HCEC 1CT (cell line): ENCODE data around the gene GNG7.
A peak's percentile ranks its signal among the peaks of the same experiment; 100 is the strongest.
"Not testable (repeated sequence)": the region's sequence is repeated elsewhere in the genome, so short reads cannot be mapped to it uniquely, and the experiment has no call there.

Experiments
- DNase-seq: peaks from one replicate; pipeline ENCODE4 v3.0.0-alpha.2; 2017

The GNG7 gene

GRCh38 chr19:2478756-2479555 is 223.5 kb downstream of the GNG7 start:
- DNase-seq: peak; percentile 72

- peak; percentile 74 for DNase-seq
These were observed 224.2 kb downstream of the GNG7 start for GRCh38 chr19:2478278-2478755.

GRCh38 chr19:2477732-2478191 is 224.7 kb downstream of the GNG7 start:
- DNase-seq: peak; percentile 22

- peak; percentile 38 for DNase-seq
These were observed 225.3 kb downstream of the GNG7 start for GRCh38 chr19:2477141-2477710.

GRCh38 chr19:2476451-2477140 is 225.9 kb downstream of the GNG7 start:
- peak; percentile 60 for DNase-seq

GRCh38 chr19:2475702-2476450 is 226.6 kb downstream of the GNG7 start, which contains the start of gene GADD45B:
GADD45B (plus strand) TSS chr19:2476127; CDS start chr19:2476359, 232 bp downstream.
- DNase-seq: peak; percentile 98

- peak; percentile 64 for DNase-seq
These were observed 227.3 kb downstream of the GNG7 start for GRCh38 chr19:2475018-2475701.

- peak; percentile 76 for DNase-seq
These were observed 228.1 kb downstream of the GNG7 start for GRCh38 chr19:2474232-2475017.

- not testable (repeated sequence) for DNase-seq
These were observed 232.6 kb downstream of the GNG7 start for GRCh38 chr19:2469915-2470200.

- peak; percentile 48 for DNase-seq
These were observed 233.2 kb downstream of the GNG7 start for GRCh38 chr19:2469102-2469914.

- no peak for DNase-seq
These were observed 233.9 kb downstream of the GNG7 start for GRCh38 chr19:2468596-2468995.

GRCh38 chr19:2464389-2464788 is 238.1 kb downstream of the GNG7 start:
- DNase-seq: no peak

- DNase-seq: not testable (repeated sequence)
These were observed 238.8 kb downstream of the GNG7 start for GRCh38 chr19:2463694-2464093.

- DNase-seq: peak; percentile 97
These were observed 239.7 kb downstream of the GNG7 start for GRCh38 chr19:2462635-2463421.

GRCh38 chr19:2461751-2462634 is 240.5 kb downstream of the GNG7 start:
- DNase-seq: peak; percentile 65
